GM21717 (cell line): ENCODE results near the gene ACTRT2.

Experiments used
- ATAC-seq: cut with Tn5 transposase; IDR thresholded peaks from one replicate; pipeline ENCODE4 v1.9.1; 2021; ENCODE audit warnings: mild to moderate bottlenecking, moderate library complexity; ENCODE audit not compliant: unreplicated experiment

Gene ACTRT2

DNA sequence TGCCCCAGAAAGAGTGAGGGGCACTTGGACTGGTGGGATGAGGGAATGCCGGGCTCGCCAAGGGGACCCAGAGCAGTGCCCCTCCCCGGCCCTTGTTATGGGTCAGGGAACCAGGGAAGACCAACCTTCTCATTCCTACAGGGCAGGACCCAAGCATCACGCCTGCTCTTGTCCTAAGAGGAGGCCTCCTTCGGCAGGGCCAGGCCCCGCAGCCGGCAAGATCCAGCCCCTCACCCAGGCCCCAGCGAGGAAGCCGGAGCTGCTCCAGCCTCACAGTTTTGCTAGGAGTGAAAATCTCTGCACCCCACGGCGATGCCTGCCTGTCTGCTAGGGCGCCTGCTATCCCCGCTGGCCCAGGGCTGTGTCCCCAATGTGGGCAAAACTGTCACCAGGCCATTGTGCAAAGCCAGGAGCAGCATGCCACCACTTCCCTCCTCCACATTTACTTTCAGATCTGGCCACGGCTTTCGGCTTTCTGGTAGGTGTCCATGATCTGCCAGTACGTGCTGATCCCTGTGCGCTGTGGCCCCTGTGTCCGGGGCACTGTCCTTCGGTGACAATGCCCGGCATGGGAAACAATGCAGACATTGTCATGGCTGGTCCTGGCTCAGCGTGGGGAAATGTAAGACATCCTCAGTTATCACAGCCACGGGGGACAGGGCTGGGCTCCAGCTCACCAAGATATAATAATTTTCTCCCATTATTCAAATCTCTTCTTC, 9.6 kb downstream of the ACTRT2 start:
- no peak for ATAC-seq

GRCh38 chr1:3031401-3032221, 10.3 kb downstream of the ACTRT2 start:
- ATAC-seq, result no peak

- ATAC-seq, result no peak
These were observed 11.2 kb downstream of the ACTRT2 start for GRCh38 chr1:3032371-3033039.

GRCh38 chr1:3033040-3033789, 11.9 kb downstream of the ACTRT2 start:
- ATAC-seq, result no peak

- no peak for ATAC-seq
These were observed 12.5 kb downstream of the ACTRT2 start for GRCh38 chr1:3033790-3034090.

GRCh38 chr1:3034162-3034561, 12.9 kb downstream of the ACTRT2 start:
- ATAC-seq, result no peak

DNA sequence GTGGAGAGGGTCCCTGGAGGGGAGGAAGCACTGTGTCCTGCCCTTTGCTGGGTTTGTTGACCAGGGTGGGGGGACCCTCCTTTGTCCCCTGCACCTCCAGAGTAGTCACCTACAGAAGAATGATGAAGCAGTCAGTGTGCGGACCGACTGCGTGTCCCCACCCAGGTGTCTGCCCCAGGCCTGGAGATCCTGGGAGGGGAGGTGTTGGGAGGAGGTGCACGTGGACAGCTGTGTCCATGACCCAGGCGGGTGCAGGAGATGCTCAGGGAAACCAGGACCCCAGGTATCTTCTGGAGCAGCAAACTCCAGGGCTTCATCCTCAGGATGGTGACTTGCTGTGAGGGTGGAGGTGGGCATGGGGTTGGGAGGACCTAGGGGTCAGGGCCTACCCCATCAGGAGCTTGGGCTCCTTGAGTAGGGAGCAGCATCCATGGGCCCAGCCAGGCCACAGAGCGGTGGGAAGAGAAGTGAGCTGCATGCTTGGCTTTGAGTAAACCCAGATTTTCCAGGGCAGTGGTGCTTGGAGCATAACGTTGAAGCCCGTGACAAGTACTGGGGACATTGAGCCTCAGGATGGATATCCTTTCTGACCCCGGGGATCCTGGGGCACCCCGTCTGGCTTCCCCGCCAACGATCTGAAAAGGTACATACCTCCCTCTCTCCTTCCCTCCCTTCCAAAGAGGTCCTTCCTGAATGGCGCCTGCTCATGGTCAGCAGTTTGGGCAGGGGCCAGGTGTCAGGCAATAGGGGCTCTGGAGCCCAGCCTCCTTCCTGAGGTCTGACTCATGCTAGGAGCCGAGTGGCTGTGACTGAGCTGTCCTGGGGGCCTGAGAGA, 13.7 kb downstream of the ACTRT2 start:
- no peak for ATAC-seq

DNA sequence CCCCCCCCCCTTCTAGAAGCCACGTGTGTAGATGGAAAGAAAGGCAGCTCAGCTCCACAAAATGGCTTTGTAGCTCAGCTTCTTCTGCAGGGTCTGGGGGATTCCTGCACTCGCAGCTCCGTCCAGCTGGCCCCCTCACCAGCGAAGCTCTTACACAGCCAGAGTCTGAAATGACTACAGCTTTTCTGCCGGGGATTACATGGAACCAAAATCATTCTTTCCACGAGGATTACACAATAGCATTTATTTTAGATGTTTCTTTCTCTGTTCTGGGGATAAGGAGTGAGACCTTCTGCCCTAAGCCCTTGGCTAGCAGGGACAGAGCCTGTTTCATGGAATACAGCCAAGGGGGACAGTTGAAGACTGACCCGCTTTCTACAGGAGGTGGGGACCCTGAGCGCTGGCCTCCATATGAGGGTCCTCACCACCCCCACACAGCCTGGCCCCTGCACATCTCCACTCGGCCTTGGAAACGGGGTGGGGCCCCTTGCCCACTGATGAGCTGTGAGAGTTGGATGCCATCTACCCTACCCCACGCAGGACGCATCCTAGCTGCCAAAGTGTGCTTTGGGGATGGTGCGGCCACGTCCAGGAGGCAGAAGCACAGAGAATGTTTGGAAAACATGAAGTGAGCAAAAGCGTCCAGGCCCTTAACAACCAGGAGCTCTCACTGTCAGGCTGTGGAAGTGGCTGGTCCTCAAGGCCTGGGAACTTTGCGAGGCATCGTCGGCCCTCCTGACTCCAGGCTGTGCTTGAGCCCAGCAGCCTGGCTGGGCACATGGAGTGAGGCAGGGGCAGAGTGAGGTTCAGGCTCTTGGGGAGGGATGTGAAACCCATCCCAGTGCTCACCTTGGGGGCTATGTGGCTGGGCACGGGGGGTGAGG, 14.5 kb downstream of the ACTRT2 start:
- ATAC-seq, result no peak

GRCh38 chr1:3036447-3037280, 15.4 kb downstream of the ACTRT2 start:
- ATAC-seq, result no peak

- ATAC-seq, result no peak
These were observed 16.2 kb downstream of the ACTRT2 start for GRCh38 chr1:3037281-3038040.

GRCh38 chr1:3038113-3038551, 16.9 kb downstream of the ACTRT2 start:
- ATAC-seq, result no peak

DNA sequence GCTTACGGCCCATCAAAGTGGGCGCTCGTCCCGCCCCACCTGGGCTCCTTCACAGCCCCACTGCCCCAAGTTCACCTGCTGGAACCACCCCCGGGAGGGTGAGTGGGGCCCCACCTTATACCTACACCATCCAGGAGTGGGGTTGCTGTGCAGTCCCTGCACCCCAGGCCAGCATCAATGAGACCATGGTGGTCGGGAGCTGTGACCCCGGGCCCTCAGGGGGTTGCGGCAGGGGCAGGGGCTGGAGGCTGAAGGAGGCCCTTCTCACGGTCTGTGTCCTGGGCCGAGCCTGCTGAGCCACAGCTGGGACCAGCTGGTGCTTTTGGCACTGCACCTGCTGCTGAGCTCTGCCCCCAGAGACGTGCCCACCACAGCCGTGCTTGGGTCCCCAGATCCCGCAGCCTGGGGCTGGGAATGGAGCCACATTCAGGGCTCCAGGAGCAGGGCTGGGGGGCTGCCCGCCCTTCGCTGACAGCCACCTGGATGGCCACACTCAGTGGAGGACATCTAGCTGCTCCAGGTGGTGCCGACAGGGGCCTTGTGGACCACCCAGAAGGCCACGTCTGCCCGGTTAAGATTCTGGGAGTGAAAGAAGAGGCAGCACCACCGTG, 17.4 kb downstream of the ACTRT2 start:
- no peak for ATAC-seq

GRCh38 chr1:3040004-3040403, 18.7 kb downstream of the ACTRT2 start:
- no peak for ATAC-seq

GRCh38 chr1:3042481-3042880, 21.2 kb downstream of the ACTRT2 start:
- ATAC-seq, result no peak

DNA sequence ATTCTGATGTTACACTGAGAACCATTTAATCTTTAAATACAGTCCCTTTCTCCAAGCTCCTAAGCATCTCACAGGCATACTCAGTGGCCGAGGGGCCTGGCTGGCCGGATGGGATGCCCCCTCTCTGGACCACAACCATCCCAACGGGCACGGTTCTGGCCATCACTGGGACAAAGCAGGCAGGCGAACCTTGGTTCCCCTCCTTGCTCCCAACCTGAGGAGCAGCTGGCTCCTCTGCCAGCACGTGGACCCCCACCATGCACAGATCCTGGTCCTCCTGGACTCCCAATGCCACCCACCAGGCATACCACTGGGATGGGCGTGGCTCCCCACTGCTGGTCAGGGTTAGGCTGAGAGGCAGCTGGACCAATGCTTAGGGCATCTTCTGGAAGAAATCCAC, 27.9 kb downstream of the ACTRT2 start:
- no peak for ATAC-seq

DNA sequence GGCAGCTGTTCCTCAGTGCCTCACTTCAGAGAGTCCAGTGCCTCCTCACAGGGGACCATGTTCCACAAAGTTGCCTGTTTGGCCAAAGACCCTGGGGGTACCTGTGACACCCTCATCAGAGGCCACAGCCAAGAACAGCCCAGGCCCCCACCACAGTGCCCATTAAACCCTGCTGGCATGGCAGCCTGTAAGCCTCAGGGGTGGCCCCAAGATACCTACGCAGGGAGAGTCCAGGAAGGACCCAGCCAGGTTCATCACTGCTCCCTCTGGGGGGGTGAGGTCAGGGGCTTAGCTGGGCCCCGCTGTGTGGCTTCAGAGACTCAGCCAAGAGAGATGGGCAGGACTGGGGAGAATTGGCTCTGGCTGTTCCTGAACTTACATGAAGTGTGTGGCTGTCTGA, 28.6 kb downstream of the ACTRT2 start:
- ATAC-seq, result no peak

GRCh38 chr1:3050603-3051002, 29.3 kb downstream of the ACTRT2 start:
- ATAC-seq, result no peak
